Stimulated activated CD4-positive, alpha-beta T cell treated with anti-CD3 and anti-CD28 coated beads, Interleukin-4, amount 100 ng/mL, for 4 hours (primary cell): ENCODE measurements around the gene PALM3.

Source experiments
- DNase-seq, 2 experiments: peaks; one replicate each; pipeline ENCODE4 v3.0.0-alpha.2; 2020

Gene PALM3

DNA sequence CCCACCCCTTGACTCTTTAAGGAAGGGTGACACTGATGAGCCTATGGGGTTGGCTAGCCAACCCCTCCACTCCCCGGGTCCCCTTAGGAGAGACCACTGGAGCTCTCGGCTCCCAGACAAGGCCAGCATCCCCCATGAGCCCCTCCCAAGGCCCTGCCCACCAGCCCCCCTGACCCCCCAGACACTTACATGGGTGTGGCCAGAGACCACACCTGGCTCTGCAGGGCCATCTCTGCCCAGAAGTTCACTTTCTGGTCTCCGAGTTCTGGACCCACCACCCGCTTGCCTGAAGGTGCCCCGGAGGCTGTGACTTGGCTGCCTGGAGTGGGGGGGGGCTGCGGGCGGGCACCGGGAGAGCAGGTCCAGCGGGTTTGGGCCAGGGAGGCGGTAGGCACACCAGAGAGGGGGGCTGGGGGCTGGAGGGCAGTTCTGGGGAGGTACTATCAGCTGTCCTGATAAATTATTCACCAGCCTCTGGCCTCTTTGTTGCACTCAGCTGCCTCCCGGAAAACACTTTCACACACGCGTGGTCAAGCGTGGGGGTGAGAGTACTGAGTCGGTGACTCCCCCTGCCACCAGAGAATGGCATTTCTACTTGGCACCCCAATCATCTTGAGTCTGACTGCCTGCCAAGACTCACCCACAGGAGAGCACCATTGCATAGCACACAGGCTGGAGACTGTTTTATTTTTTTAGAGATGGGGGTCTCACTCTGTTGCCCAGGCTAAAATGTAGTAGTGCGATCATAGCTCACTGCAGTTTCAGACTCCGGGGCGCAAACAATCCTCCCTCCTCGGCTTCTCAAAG, at the start of gene PALM3:
TSS of gene PALM3 (minus strand) at position 326 of the 807 bp plus-strand sequence. CDS start at position 230, 96 bp downstream.
- DNase-seq, result no peak

DNA sequence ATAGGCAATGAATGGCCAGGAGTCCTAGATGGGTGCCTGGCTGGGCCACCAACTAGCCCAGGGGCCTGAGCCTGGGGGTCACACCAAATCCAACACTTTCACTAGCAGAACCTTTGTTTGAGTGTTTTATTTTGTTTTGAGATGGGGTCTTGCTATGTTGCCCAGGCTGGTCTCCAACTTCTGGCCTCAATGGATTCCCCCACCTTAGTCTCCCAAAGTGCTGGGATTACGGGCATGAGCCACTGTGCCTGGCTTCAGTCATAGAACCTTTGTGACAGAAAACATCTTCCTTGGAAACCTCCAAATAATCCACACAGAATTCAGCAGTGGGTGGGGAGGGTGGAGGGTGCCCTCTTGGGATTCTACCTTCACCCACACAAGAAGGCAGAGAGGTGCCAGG, 49.6 kb upstream of the PALM3 start:
- no peak for DNase-seq

DNA sequence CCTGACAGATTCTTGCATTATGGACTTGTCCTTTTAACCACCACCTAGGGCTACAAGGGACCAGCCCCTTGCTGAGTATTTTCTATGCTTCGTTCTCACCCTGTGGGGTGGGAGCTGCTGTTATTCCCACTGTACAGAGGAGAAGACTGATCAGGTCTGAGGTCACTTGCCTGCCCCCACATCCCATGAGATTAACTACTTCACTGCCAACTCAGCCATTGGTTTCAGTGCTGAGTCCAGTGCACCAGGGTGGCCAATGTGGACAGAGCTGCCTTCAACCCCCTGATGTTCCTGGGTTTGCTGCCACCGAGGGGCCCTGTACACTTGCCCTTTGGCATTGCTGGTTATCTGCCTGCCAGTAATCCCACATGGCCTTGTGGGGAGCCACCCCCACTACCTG, 48.8 kb upstream of the PALM3 start:
- DNase-seq, result no peak

DNA sequence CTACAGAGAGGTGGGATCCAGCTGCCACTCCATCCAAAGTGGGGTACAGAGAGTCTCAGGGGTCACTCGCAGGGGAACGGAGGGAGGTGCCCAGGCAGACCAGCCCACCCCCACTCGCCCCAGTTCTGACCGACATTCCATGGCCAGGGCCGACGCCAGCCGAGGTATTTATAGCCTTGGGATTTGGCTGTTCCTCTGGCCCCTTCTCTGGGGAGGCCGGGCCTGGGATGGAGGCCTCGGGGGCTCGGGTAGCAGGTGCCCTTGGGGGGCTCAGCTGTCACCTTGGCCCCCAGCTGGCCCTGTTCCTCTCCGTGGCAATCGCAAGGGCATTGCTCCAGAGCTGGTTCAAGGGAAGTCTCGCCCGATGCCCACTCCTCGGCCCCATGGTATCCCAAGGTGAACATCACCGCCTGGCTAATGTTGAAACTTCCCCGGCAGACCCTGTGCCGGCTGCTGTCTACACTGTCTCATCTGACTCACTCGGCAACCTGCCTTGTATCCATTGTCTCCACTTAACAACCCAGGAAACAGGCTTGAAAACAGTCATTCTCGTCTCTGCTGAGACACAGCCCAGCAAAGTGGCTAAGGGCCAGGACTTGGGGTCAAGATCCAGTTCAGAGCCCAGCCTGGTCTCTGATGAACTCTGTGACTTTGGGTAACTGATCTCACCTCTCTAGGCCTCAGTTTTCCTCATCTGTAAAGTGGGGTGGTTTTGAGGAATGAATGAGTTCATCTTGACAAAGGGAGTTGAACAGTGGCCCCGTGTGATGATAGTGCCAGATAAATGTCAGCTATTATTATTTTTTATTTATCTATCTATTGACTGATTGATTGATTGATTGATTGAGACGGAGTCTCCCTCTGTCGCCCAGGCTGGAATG, 45.9 kb upstream of the PALM3 start:
- no peak for DNase-seq

GRCh38 chr19:14106840-14107239, 45.0 kb upstream of the PALM3 start:
- no peak for DNase-seq

DNA sequence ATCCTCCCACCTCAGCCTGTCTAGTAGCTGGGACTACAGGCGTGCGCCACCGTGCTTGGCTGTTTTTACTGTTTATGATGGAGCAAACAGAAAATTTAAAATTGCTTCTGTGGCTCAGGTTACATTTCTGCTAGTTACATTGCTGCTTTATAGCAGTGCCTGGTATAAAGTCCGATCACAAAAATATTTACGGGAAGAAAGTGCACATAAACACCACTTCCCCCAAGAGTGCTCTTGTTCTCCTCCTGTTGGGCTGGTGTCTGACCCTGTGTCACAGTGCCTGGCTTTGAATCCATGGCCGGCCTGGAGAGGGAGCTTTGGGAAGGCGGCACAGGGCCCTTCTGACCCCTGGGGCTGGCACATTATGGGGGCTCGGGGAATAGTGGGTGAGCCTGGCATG, 43.8 kb upstream of the PALM3 start:
- no peak for DNase-seq

- no peak for DNase-seq
Observed at GRCh38 chr19:14103310-14103709, 41.4 kb upstream of the PALM3 start.

- DNase-seq, result no peak
Observed at GRCh38 chr19:14102756-14103155, 40.9 kb upstream of the PALM3 start.

DNA sequence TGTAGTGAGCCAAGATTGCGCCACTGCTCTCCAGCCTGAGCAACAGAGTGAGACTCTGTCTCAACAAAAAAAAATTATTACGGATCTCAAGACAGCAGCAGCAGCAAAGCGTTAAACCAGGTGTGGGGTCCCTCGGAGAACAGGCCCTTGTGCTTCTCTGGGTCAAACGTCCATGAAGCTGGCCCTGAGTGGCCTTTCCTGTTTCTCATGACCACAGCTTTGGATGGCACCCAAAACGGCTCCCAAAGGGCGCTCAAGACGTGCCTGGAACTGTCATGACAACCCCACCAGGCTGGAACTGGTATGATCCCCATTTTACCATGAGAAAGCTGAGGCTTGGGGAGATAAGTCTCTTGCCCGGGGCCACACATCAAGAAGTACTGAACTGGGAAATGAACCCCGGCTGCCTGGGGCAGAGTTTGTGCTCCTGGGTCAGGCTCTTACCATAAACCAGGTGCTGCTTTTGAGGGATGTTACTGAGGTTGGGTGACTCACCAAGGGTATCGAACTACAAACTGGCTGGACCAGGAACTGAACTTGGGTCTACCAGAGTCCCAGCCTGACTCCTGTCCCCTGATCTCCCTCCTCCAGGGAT, 40.3 kb upstream of the PALM3 start:
- DNase-seq, result no peak

- DNase-seq, result no peak
Observed at GRCh38 chr19:14101003-14101545, 39.2 kb upstream of the PALM3 start.

GRCh38 chr19:14097532-14098151, 35.8 kb upstream of the PALM3 start:
- DNase-seq, result no peak

- no peak for DNase-seq
Observed at GRCh38 chr19:14096272-14096992, 34.6 kb upstream of the PALM3 start.

- no peak for DNase-seq
Observed at GRCh38 chr19:14094854-14095253, 33.0 kb upstream of the PALM3 start.

DNA sequence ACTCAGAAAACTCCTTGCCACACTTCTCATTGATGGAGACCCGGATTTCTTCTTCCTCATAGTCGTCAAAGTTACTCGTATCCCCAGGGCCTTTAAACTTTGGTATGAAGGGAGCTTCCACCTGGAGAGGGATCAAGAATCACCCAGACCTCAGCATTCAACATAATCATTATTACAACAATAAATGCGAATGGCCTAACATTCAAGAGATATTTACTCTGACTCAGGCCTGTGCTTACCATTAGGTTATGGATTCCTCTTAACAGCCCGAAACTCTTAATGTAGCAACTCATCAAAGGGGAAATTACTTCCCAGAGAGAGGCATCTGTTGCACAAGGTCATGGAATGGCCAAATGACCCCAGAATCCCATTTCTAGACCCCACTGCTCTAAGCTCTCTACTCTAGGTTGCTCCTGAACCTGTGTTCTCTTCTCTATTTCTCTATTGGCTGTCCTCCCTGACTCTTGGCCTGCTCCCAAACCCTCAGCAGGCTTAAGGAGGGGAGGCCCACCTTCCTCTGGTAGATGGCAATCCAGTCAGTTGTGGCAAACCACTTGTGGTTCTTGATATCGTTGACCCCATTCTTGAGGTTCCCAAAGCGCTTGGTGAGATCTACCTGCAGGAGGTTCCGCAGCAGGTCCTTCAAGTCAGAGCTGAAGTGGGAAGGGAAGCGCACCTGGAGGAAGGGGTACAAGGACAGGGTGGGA, 31.4 kb upstream of the PALM3 start:
- no peak for DNase-seq

DNA sequence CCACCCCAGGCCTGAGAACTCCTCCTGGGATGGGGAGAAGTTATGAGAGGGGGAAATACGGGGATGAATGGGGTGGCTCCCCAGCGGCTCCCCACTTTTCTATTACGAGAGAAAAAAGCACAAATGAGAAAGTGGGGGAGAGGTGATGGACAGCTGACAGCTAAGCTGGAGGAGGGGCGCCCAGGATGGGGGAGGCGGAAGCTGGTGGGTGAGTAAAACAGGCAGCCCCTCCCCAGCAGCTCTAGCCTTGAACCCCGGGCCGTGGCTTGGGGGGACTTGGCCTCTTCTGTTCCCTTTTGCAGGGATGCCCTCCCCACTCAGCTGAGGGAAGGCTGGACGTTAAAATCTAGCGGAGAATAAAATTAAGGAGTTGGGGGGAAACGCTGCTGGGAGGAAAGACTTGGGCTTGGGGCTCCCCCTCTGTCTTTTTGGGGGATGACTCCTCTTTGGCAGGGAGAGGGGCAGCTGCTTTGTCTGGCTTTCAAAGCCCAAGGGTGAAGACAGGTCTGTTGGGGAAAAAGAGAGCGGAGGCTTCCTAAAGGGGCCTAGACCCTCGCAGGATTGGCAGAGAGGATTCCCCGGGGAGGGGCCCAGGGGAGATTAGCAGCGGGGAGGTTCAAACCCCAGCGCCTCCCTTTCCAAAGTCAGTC, 30.1 kb upstream of the PALM3 start:
- peak in 1 of 2 experiments; percentile 49 for DNase-seq

DNA sequence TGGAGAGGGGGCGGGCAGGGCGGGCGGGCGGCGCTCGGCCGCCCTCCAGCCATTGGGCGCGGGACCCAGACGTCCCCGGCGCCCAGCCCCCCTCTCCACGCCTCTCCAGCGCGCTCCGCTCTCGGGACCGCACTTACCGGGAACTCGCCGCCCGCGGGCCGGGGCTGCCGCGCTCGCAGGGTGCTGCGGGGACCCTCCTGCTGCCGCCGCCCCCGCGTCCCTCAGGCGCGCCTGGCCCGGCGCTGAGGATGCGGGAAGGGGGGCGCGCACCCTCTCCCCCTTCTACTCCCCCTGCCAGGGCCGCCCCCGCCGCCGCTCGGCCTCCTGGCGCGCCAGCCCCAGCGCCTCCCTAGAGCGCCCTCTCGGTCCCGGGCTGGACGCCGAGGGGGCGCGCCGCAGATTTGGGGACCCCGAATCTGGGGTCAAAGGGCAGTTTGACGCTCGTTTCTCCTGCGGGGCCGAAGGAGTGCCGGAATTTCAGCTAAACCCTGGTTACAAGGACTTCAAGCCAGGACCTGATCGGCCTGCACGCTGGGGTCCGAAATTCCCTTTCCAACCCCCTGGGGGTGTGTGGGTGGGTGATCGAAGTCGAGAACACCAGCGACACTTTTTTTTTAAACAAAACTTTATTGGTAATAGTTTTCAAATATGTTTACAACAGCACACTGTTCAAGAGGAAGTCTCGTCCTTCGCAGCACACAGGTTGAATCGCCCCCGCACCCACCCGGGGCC, 29.4 kb upstream of the PALM3 start:
- peak; percentile 50 for DNase-seq

DNA sequence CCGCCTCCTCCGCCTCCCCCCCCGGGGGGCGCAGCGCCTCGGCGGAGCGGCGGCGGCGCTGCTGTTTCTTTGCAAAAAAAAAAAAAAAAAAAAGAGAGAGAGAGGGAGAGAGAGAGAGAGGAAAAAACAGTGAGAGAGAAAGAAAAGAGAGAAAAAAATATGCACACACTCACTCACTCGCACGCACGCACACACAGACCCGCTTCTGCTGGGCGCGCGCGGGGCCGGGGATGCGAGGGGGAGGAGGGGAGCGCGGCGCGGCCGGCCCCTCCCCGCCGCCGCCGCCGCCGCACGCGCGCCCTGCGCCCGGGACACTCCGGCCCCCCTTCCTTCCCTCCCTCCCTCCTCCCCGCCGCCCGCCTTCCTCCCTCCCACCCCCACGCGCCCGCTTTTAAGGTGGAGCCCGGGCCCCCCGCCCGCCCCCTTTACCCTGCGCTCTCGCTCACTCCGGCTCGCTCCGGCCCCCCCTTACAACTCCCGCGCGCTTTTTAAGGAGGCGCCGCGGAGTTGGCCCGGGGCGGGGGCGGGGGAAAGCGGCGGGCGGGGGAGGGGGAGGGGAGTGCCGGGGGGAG, 28.7 kb upstream of the PALM3 start, which contains the start of gene SAMD1:
TSS of gene SAMD1 (minus strand) at position 243 of the 572 bp plus-strand sequence.
- DNase-seq, result peak; percentile 86 to 88

- DNase-seq, result peak; percentile 45 to 50
Observed at GRCh38 chr19:14089662-14090508, 28.0 kb upstream of the PALM3 start.

DNA sequence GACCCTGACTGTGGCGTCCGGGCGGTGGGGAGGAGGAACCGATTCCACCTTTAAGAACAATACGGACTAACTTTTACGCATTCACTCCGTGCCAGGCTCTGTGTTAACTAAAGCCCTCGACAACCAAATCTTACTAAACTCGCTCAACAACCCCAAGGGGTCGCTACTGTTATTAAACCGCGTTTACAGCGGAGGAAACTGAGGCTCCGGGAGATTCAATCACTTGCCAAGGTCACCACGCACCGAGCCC, 27.5 kb upstream of the PALM3 start:
- peak in 1 of 2 experiments; percentile 22 for DNase-seq
